ENCODE results near the gene RXRA. TPM values are rescaled to one million over a fixed set of nuclear protein-coding genes. Genes with fewer than 3 reads are reported as not detected.

RXRA gene
- total and polyA plus RNA-seq, 7 donors, result 37.7 to 192 (median 139) TPM

GRCh38 chr9:134295746-134296250 lies 30.5 kb upstream of the RXRA start:
- WGBS, 3 donors, result 94 to 97% (median 94%) methylated on average over 11 to 12 of the region's 12 CpGs
- no peaks in the 10 kb centered on the region for H3K27me3 ChIP-seq (ENCODE audit: insufficient read depth in 3 of 3, low read length in 2 of 3)
- intact Hi-C loops (cut with DNase I), result no loop called here
- H3K36me3 ChIP-seq (ENCODE audit: insufficient read depth in 1 of 2, low read depth in 1 of 2), result no peaks in the 10 kb centered on the region
- ATAC-seq (no peak), DNase-seq (peak in 1 of 2 donors; percentile 29)
- H3K4me1 ChIP-seq, result peaks cover 6% of the 10 kb centered on the region
- H3K9me3 ChIP-seq, result no peaks in the 10 kb centered on the region
- no peak overlapping the region for H3K27ac ChIP-seq
- H3K4me3 ChIP-seq, result no peak overlapping the region
- TF ChIP-seq CTCF (IDR thresholded peaks at IDR 0.05), result no peak

GRCh38 chr9:134296301-134297082 lies 29.8 kb upstream of the RXRA start:
- intact Hi-C loops (cut with DNase I), result no loop called here
- H3K4me1 ChIP-seq, result no peaks in the 10 kb centered on the region
- H3K36me3 ChIP-seq (ENCODE audit: insufficient read depth in 1 of 2, low read depth in 1 of 2), result no peaks in the 10 kb centered on the region
- no peaks in the 10 kb centered on the region for H3K9me3 ChIP-seq
- ATAC-seq (no peak), DNase-seq (peak; percentile 8 to 42)
- H3K27ac ChIP-seq, result no peak overlapping the region
- TF ChIP-seq CTCF (IDR thresholded peaks at IDR 0.05), result no peak
- no peaks in the 10 kb centered on the region for H3K27me3 ChIP-seq (ENCODE audit: insufficient read depth in 3 of 3, low read length in 2 of 3)
- 83 to 85% (median 84%) methylated on average over 25 of the region's 25 CpGs for WGBS, 3 donors
- no peak overlapping the region for H3K4me3 ChIP-seq

- 88 to 94% (median 93%) methylated on average over 13 to 14 of the region's 14 CpGs for WGBS, 3 donors
- Histone ChIP-seq H3K4me1 (no peaks in the 10 kb centered on the region), H3K27me3 (ENCODE audit: insufficient read depth in 3 of 3, low read length in 2 of 3) (no peaks in the 10 kb centered on the region), H3K36me3 (ENCODE audit: insufficient read depth in 1 of 2, low read depth in 1 of 2) (no peaks in the 10 kb centered on the region), H3K4me3 (no peak overlapping the region), H3K27ac (no peak overlapping the region), H3K9me3 (no peaks in the 10 kb centered on the region)
- peak in 1 of 2 donors; percentile 31 for DNase-seq
- TF ChIP-seq CTCF (IDR thresholded peaks at IDR 0.05), result no peak
- no peak for ATAC-seq
- intact Hi-C loops (cut with DNase I), result no loop called here
Measured at GRCh38 chr9:134297083-134297410, 29.2 kb upstream of the RXRA start.

DNA sequence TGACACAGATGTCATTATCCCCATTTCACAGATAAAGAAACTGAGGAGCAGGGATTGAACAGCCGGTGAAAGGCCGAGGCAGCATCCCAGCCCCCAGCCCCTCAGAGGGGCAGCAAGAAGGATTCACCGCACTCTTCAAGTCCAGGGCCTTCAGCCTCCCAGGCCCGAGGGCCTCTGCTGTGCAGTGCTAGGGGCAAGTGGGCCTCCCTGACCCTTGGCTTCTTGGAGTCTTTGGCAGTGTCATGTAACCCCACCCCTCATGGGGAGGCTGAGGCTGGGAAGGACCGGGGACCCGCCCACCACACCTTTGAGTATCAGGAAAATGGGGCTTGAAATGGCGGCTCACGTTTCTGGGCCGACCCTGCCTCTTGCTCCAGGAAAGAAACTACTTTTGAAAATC lies 28.7 kb upstream of the RXRA start:
- Histone ChIP-seq H3K27ac (no peak overlapping the region), H3K36me3 (ENCODE audit: insufficient read depth in 1 of 2, low read depth in 1 of 2) (no peaks in the 10 kb centered on the region), H3K9me3 (no peaks in the 10 kb centered on the region), H3K4me3 (no peak overlapping the region), H3K27me3 (ENCODE audit: insufficient read depth in 3 of 3, low read length in 2 of 3) (no peaks in the 10 kb centered on the region), H3K4me1 (no peaks in the 10 kb centered on the region)
- DNase-seq (peak; percentile 3 to 40), ATAC-seq (no peak)
- TF ChIP-seq CTCF (IDR thresholded peaks at IDR 0.05), result no peak
- intact Hi-C loops (cut with DNase I), result no loop called here
- 95 to 96% (median 95%) methylated on average over 9 of the region's 9 CpGs for WGBS, 3 donors

DNA sequence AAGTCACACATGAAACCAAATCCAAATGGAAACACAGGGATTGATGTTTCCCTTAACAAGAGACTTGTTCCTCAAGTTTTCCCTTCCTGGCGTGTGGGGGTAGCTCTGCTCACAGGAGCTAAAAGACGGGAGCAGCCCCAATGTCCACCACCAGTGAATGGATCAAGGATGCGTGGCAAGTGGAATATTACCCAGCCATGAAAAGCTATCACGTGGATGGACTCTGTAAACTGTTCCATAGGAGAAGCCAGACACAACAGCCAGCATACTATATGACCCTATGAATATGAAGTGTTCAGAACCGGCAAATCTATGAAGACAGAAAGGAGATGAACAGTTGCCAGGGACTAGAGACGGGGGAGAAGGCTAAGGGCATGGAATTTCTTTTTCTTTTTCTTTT lies 28.3 kb upstream of the RXRA start:
- no peaks in the 10 kb centered on the region for H3K36me3 ChIP-seq (ENCODE audit: insufficient read depth in 1 of 2, low read depth in 1 of 2)
- DNase-seq (no peak), ATAC-seq (no peak)
- H3K9me3 ChIP-seq, result no peaks in the 10 kb centered on the region
- no peaks in the 10 kb centered on the region for H3K4me1 ChIP-seq
- intact Hi-C loops (cut with DNase I), result no loop called here
- no peak overlapping the region for H3K27ac ChIP-seq
- no peak overlapping the region for H3K4me3 ChIP-seq
- no peak for TF ChIP-seq CTCF (IDR thresholded peaks at IDR 0.05)
- H3K27me3 ChIP-seq (ENCODE audit: insufficient read depth in 3 of 3, low read length in 2 of 3), result no peaks in the 10 kb centered on the region
- 93 to 95% (median 94%) methylated on average over 6 of the region's 6 CpGs for whole genome bisulfite sequencing, 3 donors

Measured in psoas muscle (tissue), 8 donors.